NCI-H1930 (cell line): ENCODE results near the gene ARHGAP12.
A peak's percentile ranks its signal among the peaks of the same experiment; 100 is the strongest.
"Not testable (repeated sequence)": the region's sequence is repeated elsewhere in the genome, so short reads cannot be mapped to it uniquely, and the experiment has no call there.

Experiments used
- DNase-seq, 2 experiments: peaks; one replicate each; lab custom pipeline; 2025; lab: John Stamatoyannopoulos, UW

ARHGAP12 gene

GRCh38 chr10:31928549-31929260 lies at the start of gene ARHGAP12:
TSS of gene ARHGAP12 (minus strand) at chr10:31928831. CDS start at chr10:31908855, 19,976 bp downstream.
- peak; percentile 39 to 48 for DNase-seq

- DNase-seq, result no peak
Measured at GRCh38 chr10:31978156-31978483, 49.5 kb upstream of the ARHGAP12 start.

GRCh38 chr10:31977440-31978155 lies 49.0 kb upstream of the ARHGAP12 start:
- DNase-seq, result no peak

- DNase-seq, result no peak
Measured at GRCh38 chr10:31975157-31975765, 46.6 kb upstream of the ARHGAP12 start.

DNA sequence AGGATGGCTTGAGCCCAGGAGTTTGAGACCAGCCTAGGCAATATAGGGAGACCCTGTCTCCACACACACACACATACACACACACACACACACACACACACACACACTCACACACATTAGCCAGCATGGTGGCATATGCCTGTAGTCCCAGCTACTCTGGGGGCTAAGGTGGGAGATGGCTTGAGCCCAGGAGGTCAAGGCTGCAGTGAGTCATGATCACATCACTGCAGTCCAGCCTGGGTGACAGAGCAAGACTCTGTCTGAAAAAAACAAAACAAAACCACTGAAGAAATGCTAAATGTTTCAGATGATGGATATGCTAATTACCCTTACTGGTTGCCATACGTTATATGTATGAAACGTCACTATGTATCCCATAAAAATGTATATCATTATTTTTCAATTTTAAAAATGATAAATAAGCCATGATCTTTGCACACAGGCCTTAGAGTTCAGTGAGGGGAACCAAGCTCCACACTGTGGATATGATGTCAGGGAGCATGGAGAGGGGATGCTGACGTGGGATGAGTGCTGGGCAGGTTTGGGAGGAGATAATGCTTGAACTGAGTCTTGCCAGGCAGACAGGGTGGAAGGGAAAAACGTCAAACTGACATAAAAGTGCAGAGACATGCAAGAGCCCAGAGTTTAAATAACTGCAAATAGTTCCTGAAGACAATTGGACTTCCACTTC lies 45.9 kb upstream of the ARHGAP12 start:
- DNase-seq, result no peak

- no peak for DNase-seq
Measured at GRCh38 chr10:31972519-31973041, 43.9 kb upstream of the ARHGAP12 start.

- DNase-seq, result not testable (repeated sequence)
Measured at GRCh38 chr10:31969847-31970246, 41.2 kb upstream of the ARHGAP12 start.

DNA sequence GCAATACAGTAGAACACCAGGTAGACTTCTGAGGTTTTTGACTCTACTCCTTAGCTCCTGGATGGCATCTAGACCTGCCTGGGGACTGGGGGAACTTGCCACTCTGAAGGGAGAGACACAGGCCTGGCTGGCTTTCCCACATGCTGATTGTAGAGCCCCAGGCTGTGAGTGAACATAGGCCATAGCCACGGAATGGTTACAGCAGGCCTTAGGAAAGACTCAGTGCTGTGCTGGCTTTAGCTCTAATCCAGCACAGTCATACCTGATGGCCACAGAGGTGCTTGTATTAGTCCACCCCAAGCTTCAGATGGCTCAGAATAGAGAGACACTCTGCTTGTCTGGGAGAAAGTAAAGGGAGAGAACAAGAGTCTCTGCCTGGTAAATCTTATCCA lies 35.0 kb upstream of the ARHGAP12 start:
- no peak for DNase-seq

DNA sequence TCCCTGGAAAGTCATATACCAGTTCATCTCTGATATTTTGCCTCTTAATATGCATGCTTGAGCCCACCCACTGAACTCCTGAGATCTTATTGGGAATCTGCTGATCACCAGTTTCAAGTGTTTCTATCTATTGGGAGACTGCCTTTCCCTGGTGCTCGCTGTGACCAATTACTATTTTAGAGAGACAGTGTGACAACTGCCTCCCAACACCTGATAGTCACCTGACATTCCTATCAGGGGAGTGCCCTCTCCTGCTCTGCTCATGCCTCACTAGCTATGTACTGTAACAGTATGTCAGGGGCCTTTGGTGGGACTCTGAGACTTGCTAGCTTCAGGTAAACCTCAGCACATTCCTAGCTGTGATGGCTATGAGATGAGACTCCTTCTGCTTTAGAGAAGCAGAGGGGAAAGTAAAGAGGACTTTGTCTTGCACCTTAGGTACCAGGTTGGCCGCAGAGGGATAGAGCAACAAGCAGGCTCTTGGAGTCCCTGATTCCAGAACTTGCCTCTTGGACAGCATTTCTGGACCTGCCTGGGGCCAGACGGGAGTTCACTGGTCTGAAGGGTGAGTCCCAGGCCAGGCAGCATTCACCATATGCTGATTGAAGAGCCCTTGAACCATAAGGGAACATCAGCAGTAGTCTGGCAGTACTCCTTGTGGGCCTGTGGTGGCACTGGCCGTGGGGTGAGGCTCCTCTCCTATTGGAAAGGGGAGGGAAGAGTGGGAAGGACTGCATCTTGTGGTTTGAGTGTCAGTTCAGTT lies 34.4 kb upstream of the ARHGAP12 start:
- DNase-seq, result no peak

DNA sequence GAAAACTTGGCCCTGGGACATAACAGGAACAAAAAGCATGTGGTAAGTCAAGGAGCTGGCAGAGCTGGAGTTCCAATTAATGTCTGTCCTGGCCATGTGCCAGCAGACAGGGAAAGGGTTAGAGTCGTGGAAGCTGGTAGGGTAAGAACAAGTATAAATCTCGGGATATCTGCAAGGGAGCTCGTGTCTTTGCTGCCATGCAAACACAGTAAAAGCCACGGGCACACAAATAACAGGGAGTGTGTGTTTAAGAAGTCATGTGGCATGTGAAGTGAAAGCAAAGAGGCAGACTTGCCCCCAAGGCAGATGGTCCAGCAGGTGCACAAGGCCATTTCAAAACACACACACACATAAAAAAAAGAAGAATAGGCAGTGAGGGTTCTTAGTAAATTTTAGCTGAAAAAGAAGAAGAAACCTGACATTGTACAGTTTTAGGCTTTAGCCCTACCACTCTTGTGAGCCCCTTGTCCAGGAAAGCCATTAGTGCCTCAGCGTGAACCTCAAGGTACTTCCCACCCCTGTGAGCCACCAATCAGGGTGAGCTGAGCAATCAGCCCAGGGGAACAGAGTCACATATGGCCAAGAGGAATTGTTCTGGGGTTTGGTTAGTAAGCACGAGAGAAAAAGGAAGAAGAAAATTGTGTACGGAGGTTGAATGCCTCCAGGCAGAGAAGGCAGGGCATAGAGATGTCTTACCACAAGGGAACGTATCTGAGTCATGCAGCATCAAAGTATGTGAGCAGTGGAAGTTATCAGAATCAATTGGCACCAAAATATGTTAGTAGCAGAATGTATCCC lies 32.8 kb upstream of the ARHGAP12 start:
- no peak for DNase-seq

DNA sequence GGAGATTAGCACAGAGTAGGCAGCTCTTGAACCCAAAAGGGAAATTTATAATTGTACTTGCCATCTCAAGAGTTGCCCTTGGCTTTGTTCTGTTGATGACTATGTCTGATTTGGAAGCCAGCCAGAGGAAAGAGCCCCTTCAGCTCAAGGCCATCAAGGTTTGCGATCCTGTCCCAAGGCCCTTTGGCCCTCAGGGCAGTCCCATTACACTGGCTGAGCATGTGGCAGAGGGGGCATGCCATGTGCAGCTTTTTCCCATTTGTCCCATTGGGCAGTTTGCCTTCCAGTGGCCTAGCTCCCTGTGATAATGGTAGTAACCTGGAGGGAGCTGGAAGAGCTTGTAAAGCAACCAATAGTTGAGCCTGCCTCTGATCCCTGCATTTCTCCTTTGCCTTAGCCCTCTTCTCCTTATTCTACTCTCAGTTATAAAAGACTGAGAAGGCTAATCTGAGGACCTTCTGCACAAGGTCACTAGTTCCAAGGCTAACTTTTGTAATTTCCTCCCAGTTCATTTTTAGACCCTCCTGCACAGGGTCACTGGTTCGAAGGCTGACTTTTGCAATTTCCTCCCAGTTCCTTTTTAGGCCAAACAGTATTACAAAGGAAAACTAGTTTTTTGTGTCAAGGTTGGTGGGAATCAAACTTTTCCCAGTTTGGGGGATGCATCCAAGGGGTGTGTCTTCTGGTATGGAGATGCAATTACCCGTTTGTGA lies 31.0 kb upstream of the ARHGAP12 start:
- no peak for DNase-seq

DNA sequence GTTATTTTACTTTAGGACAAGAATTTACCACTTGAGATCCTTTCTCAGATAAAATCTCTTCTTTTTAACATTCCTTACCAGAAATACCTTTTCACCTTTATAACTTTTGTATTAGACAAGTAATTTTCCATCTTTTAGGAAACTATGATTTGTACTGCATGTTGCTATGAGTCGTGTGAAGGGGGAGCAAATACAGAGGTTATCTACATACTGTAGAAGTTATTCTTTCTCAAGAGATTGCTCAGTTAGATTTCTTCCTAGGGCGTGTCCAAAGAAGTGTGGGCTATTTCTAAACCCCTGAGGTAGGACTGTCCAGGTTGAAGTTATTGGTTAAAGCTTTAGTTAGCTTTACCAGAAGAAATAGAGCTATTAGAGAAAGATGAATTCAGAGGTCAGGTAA lies 30.2 kb upstream of the ARHGAP12 start:
- no peak for DNase-seq

- DNase-seq, result no peak
Measured at GRCh38 chr10:31956200-31956946, 27.7 kb upstream of the ARHGAP12 start.

GRCh38 chr10:31954410-31955191 lies 26.0 kb upstream of the ARHGAP12 start:
- no peak for DNase-seq

DNA sequence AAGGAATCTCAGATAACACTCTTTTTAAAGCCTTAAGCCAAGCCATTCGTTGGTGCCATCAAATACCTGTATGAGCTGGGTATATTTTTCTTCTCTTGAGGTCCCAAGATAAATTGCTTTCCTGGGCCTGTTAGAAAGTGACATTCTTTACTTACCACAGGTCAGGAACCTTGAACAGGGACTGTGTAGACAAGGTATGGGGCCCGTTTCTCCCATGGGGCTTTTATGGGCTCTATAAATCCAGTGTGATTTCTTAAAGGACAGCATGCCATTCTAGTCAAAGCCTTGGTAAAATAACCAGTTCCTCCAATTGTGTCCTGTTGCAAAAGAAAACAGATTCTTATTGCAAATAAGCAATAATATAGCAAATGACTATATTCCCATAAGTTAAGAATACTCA lies 24.8 kb upstream of the ARHGAP12 start:
- no peak for DNase-seq

DNA sequence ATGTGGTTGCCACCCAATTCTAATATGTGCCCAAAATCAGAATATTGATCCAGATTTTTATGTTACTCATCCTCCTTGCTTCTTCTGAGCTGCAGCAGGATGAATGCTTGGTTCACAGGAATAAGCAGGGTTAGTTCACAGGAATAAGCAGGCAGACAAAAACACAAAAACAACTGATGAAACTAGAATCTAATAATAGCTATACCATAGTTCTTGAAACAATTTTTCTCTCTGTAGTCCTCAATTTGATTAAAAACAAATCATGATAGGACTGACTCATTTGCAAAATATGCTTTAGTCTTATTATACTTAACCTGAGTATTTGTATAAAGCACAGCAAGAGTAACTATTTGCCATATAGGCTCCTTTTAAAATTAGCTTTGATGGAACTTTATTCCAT lies 24.4 kb upstream of the ARHGAP12 start:
- DNase-seq, result no peak

- no peak for DNase-seq
Measured at GRCh38 chr10:31952066-31952465, 23.4 kb upstream of the ARHGAP12 start.

DNA sequence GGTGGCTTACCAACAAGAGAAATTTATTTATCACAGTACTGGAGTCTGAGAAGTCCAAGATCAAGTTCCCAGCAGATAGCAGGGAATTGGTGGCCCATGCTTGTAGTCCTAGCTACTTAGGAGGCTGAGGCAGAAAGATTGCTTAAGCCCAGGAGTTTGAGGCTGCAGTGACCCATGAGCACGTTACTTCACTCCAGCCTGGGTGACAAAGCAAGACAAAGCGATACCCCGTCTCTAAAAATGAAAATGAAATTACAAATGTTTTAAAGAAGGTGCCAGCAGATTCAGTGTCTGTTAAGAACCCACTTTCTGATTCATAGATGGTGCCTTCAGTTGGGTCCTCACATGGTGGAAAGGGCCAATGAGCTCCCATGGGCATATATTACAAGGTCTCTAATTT lies 20.6 kb upstream of the ARHGAP12 start:
- no peak for DNase-seq

GRCh38 chr10:31948021-31948420 lies 19.4 kb upstream of the ARHGAP12 start:
- DNase-seq, result no peak
